ENCODE data around the gene TP53TG5.
A peak's percentile ranks its signal among the peaks of the same experiment; 100 is the strongest.

Gene TP53TG5

DNA sequence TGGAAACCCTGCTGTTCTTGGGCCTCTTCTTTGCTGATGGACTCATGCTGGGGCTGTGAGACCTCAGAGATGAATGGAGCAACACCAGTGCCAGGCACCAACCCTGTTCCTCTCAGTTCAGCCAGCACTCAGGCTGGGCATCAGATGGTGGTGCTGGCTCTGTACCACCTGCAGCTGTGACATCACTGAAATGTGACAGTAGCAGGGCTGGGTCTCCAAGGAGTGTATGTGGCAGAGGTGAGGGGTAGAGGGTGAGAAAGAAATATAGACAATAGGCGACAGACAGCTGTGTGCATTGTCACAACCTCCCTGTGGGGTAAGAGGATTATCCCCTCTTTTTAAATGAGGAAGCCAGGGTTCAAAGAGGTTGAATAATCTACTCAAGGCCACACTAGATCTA lies at the start of gene TP53TG5:
TSS of gene TP53TG5 (minus strand) at position 135 of the 400 bp plus-strand sequence. CDS start at position 46, 89 bp downstream.
- DNase-seq = no peak

DNA sequence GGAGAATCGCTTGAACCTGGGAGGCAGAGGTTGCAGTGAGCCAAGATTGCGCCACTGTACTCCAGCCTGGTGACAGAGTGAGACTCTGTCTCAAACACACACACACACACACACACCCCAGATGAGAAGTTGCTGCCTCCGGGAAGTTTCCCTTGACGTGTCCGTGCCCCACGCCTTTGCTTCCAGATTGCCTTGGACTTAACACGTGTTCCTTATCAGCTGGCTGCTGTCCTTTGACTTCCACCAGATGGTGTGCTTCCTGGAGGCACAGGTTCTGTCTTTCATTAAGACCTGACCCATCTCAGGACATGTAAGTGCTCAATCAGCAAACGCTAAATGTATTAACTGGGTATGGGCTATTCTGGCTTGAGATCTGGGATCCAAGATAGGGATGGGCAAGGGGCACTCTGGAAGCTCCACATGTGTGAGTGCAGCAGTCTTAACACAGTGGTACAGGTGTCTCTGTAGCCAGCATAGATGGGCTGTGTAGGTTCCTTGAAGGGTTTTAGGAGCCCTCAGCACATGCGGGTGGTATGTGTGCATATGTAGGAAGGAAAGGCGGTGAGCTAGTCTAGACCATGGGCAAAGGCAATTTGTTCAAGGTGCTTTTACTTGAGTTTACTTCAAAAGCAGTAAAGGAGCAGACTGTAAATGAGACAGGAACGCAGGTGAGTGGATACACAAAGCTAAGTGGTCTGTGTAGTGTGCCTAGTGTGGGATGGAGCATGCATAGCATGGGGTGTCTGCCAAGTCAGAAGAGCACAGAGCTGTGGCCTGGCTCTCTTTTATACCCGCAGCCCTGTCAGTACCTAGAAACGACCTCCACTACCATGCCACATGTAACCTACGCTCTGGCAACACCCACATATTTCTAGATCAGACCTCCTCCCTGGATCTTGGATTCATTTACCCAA lies 49.4 kb upstream of the TP53TG5 start:
- no peak for DNase-seq

DNA sequence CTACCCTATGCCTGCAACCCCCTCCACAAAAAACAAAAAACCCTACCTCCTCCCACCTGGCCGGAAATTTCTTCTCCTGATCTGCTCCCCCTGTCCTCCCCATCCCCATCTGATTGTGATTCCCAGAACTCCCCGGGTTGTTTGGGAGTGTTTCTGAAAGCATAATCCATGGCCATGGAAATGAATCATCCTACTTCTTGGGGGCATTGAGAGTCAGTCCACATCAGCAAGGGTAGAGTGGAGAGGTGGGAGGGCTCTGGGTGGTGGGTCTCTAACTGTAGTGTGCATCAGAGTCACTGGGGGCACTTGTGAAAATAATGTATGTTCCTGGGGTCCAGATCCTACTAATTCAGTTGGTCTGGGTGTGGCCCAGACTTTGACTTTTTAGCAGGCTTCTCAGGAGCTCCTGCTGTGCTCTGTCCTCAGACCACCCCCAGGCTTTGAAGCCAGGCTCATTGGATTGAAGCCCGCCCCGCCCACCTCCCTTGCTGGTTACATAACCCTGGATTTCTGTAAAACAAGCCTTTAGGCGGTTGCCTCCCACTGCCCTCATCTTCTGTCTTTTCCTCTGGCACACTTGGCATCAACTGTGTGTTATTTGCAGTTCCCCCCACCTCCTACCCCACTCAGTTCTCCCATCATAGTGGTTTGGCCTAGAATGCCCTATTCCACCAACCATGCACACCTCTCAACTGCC lies 48.3 kb upstream of the TP53TG5 start:
- no peak for DNase-seq

DNA sequence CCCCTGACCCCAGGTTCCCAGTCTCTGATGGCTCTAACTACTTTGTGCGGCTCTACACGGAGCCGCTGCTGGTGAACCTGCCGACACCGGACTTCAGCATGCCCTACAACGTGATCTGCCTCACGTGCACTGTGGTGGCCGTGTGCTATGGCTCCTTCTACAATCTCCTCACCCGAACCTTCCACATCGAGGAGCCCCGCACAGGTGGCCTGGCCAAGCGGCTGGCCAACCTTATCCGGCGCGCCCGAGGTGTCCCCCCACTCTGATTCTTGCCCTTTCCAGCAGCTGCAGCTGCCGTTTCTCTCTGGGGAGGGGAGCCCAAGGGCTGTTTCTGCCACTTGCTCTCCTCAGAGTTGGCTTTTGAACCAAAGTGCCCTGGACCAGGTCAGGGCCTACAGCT lies 47.4 kb upstream of the TP53TG5 start:
- no peak for DNase-seq

DNA sequence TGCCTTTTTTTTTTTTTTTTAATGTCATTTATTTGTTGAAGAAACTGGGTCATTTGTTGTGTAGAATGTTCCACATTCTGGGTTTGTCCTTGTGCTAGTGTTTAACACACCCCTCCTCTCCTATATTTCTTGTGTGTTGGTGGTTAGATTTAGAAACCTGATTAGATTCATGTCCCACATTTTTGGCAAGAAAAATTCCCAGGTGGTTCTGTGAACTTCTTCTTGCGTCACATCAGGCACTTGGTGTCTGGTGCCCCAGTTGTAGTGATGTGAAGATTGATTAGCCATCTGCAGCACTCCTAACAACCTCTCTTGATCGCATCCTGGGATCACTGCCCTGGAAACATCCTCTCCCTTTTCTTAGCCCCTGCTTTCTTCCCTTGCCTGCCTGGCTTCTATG lies 45.6 kb upstream of the TP53TG5 start:
- no peak for DNase-seq

DNA sequence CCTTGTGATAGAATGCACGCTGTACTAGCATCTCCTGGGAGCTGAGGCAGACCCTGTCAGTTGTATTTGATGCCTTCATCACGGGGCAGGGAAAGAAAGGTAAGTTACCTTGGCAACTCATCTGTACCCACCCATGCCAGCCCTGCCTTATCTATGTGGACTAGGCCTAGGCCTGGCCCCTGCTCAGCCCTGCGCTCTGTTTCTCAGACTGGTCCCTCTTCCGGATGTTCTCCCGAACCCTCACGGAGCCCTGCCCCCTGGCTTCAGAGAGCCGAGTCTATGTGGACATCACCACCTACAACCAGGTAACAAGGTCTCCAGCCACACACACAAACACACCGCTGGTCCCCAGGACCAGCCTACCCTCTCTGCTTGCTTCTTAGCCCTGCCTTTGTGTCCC lies 42.0 kb upstream of the TP53TG5 start:
- DNase-seq = no peak

DNA sequence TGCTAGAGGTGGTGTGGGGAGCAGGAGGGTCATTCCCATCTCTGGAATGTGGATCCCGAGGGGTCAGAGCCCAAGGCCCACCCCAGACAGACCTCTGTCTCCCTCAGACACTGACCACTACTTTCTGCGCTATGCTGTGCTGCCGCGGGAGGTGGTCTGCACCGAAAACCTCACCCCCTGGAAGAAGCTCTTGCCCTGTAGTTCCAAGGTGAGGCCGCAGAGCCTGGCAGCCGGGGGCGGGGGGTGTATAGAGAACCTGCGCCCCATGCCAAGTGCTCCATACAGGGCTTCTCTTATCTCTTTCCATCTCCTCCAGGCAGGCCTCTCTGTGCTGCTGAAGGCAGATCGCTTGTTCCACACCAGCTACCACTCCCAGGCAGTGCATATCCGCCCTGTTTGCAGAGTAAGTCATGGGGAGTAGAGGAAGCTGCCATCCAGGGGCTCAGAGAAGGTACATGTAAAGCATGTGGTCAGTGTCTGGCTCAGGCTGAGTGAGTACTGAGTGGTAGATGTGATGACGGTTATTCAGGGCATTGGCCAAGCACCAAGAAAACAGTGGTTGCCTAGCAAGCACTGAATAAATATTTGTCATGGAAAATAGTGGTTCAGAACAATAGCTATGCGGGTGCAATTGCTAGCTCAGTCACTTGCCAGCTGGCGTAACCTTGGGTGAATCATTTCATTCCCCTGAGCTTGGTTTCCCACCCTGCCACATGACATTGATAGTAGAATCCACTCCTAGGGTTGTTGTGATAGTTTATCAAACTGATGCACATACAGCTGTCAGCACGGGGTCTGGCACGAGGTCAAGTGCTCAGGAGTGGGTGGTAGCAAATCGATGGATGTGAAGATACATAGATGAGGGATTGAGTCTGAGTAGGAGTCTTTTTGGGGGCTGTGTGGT lies 41.3 kb upstream of the TP53TG5 start:
- DNase-seq = peak; percentile 53

DNA sequence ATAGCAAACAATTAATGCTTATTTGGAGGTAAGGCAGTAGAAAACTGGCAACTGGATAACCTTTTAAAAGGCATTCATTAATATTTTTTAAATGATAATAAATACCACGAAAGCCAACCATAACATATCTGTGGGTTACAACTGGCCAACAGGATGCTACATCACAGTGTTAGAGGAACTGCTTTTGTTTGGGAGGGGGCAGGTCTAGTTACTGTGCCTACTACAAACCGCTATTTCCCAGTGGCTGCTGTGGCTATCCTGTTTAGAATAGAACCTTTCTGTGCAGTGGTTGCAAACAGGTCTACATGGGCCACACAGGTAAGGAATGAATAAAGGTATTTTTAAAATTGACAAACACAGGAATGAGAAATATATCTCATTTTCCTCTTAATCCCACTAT lies 38.8 kb upstream of the TP53TG5 start:
- DNase-seq = no peak

DNA sequence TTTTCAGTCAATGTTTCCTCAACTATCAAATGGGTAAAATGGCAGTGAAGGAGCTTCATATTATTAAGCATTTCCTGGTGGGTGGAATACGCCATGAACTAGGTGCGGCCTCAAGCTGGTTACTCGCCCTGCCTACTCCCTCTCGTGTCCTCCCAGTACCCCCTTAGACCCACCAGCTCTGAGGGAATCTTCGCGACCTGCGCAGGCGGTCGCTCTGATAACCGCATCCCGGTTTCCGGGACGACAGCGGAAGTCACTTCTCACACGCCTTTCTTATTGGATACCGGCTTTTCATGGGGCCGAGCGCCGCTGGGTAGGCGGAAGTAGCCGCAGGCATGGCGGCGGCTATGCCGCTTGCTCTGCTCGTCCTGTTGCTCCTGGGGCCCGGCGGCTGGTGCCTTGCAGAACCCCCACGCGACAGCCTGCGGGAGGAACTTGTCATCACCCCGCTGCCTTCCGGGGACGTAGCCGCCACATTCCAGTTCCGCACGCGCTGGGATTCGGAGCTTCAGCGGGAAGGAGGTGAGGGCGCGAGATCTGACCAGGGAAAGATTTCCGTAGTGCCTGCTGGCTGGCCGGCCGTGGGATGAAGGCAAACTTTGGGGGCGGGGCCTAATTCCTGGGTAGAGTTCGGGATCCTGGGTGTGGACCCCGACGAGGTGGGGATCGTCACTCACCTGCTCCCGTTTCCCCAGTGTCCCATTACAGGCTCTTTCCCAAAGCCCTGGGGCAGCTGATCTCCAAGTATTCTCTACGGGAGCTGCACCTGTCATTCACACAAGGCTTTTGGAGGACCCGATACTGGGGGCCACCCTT lies 37.9 kb upstream of the TP53TG5 start, which contains the start of gene PIGT:
TSS of gene PIGT (plus strand) at position 320 of the 816 bp plus-strand sequence. CDS start at position 336, 16 bp downstream.
- DNase-seq = peak; percentile 91

DNA sequence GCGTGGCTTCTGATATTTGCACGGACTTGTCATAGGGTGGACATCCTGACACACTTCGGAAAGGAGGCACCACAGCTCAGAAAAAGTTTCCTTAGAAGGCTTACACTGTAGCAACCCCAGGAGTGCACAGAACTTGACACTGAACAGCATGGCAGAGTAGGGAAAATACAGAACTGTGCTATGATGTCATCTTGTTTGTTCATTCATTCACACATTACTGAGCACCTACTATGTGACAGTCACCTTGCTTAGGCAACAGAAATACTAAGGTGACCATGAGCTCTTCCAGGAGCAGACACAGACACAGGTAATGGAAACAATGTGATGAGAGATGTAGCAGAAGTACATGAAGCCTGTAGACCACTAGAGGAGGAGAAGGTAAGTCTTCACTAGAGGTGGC lies 35.4 kb upstream of the TP53TG5 start:
- DNase-seq = no peak

DNA sequence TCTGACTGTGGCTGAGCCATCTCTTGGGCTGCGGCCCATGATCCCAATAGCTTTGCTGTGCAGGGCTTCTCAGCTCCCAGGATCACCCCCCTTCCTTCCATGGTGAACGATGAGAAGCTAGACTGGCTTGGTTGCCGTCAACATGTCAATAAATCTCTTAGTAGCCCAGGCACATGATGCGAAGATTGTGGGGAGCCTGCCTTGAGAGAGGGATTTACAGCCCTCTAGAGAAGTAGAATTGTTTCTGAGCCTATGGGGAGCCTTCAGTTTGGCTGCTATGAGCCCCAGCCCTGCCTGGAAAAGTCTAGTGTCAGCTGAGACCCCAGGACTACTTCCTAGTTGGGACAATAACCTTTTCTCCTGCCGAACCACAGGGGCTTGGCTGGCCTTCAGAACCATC lies 34.5 kb upstream of the TP53TG5 start:
- no peak for DNase-seq

DNA sequence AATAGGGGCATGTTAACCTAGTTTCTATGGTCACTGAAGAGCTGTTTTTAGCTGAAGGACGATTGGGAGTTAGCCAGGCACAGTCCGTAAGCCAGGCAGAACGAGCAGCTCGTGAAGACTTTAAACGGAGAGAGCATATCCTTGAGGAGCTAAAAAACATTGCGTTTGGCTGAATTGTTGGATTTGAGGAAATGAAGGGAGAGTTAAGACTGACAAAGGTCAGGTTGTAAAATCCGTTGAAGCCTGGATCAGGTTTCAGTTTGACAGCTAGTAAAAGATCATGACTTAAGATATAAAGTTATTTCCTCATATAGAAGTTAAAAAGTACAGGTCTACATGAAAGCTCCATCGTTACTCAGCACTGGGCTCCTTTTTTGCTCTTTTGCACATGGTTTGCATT lies 32.8 kb upstream of the TP53TG5 start:
- DNase-seq = no peak

DNA sequence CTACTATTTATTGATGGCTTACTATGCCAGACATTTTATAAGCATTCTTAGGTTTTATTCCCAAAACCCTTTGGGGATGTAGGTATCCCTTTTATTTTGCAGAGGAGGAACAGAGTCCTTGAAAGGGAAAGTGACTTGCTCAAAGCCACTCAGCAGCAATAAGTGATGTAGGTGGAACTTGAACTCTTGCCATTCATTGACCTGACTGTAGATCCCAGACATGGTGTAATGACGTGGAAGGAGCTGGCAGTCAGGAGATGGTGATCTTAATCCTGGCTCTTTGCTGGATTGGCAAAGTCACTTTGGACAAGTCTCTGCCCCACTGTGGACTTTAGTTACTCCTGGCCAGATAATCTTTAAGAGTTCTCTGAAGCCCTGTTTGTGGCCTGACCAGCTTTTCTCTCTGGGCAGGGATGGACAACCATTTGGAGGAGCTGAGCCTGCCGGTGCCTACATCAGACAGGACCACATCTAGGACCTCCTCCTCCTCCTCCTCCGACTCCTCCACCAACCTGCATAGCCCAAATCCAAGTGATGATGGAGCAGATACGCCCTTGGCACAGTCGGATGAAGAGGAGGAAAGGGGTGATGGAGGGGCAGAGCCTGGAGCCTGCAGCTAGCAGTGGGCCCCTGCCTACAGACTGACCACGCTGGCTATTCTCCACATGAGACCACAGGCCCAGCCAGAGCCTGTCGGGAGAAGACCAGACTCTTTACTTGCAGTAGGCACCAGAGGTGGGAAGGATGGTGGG lies 31.6 kb upstream of the TP53TG5 start:
- DNase-seq = no peak

DNA sequence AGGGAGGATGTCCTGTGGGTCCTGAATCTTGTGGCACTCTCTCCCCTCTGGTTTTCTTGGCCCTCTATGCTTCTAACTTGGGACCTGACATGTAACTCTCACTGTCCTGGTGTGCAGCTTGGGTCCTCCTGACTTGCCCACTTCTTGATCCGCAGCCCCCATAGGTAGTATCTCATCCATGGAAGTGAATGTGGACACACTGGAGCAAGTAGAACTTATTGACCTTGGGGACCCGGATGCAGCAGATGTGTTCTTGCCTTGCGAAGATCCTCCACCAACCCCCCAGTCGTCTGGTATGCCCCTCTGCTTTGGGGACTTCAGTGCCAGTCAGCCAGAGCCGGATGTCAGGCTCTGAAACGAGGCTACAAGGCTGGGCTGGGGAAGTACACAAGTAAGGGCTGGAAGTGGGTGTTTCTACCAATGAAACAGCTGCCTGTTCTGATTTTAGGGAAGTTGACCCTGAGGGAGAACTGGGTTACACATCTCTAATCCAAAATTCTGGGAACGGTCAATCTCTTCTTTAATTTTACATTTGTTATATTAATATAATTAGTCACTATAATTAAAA lies 30.6 kb upstream of the TP53TG5 start:
- DNase-seq = no peak

DNA sequence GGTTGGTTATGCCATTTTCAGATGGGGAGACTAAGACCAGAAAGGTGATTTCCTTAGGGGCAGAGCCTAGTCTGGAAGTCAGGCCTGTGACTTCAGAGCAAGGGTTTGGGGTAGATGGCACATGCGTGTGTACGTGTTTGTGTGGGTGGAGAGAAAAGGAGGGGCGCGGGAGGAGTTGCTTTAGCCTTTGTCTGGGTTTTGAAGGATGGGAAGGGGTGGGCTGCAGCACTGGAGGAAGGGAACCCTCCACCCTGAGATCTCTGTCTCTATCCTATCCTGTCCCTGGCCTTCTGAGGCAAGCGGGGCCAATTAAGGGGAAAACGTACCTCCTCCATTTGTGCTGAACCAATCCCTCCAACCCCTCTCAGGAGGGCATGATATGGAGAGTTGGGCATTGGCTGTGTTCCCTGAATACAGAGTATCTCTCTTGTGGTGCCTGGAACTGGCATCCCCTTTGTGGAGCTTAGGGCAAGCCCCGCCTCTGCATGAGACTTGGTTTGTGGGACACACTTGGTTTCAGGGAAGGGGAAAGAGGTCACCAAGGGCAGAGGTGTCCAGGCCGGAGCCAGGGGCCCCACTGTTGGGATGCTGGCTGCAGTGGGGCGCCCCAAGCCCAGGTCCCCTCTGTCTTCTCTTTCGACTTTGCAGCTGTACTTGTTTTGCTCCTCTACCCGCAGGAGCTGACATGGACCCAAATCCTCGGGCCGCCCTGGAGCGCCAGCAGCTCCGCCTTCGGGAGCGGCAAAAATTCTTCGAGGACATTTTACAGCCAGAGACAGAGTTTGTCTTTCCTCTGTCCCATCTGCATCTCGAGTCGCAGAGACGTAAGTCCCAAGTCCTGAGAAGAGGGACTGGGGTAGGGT lies 29.9 kb upstream of the TP53TG5 start, which contains the start of gene DBNDD2:
TSS of gene DBNDD2 (plus strand) at position 507 of the 863 bp plus-strand sequence. CDS start at position 686, 179 bp downstream.
- no peak for DNase-seq

DNA sequence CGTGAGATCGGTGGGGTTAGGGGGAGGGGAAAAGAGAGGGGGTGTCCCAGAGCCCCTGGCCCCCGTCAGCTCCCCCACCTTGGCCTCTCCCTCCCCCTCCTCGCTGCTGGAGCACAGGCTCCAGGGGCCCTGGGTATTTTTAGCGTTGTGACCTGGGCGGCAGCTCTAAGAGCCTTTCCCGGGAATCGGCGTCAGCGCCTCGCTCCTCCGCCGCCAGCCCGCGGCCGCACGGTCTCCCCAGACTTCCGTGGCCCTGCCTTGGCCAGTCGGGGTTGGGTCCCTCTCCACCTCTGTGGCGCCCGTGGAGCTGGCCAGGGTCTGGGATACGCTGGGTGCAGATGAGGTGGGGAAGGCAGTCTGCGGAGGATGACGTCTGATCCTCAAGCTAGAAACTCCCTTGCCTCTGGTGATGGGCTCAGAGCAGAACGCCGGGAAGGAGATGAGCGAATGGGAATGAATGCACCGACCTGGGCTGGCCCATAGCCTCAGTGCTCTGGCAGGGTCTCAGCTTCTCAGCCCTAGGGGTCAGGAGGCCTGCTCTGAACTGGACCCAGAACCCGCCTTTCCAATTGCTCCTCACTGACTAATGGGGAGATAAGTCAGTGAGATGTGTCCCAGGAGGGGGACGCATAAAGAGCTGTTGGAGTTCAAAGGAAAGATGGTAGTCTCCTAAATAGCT lies 29.1 kb upstream of the TP53TG5 start:
- peak; percentile 29 for DNase-seq

DNA sequence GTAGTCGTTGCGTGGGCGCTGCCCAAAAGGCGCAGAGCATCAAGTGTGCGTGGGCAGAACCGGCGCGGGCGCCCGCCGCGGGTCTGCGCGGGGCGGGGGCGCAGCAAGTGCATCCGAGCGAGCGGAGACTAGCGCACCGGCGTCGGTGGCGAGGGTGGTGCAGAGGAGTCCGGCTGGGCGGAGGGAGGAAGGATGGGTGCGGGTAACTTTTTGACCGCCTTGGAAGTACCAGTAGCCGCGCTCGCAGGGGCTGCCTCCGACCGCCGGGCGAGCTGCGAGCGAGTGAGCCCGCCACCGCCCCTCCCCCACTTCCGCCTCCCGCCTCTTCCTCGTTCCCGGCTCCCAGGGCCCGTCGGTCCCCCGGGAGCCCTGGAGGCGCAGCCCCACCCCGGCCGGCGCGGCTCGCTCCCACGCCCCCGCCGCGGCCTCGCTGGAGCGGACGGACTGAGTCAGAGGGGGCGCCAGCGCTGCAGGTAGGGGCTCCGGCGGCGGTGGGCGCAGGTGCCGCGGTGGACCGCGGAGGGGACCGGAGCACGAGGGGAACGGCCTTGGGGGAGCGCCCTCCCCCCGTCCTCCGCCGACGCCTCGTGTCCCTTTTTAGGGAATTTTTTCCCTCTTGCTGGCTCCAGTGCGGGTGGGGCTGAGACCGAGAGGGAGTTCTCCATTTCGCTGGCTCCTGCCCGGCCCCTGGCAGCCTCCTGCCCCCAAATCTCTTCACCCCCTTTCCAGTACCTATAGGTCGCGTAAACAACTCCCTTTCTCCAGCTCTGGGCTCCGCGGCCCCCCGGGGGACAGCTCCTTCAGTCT lies 28.3 kb upstream of the TP53TG5 start:
- peak; percentile 44 for DNase-seq

DNA sequence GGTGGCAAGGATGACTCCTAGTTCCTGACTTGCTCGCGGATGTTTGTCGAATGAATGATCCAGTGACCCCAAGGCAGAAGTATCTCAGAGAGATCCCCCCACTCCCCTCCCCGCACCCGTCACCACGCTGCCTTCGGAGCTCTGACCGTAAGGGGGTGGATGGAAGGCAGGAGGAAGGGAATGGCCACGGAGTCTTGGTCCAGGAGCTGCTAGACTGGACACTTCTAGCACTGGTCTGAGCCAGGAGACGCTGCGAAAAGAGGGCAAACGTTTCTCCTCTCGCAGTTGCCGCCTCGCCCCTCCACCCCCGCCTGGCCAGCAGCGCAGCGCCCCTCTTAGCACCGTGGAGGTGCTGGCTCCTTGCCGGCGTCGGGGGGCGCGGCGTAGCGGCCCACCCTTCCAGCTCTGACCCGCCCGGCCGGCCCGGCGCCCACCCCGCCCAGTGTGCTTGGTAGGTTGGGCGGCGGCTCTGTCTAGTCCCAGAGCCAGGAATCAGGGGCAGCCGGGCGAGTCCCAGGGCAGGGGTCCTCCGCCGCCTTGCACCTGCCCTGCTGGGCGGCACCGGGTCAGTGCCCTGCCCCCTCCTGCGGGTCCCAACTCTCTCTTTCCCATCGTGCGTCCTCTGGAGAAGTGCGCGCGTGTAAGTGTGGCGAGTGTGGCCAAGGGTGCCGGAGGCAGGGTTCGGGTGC lies 27.6 kb upstream of the TP53TG5 start:
- no peak for DNase-seq
